ENCODE measurements around the gene ASCC3.

GRCh38 chr6:100458841-100459591 lies 422.1 kb downstream of the ASCC3 start:
- no peak for TF ChIP-seq CTCF (conservative IDR thresholded peaks at IDR 0.05; ENCODE audit: low read length)
- TF ChIP-seq EZH2phosphoT487 (IDR thresholded peaks at IDR 0.05; ENCODE audit: borderline replicate concordance, low read depth, low read length), result no peak

All from OCI-LY7 (cell line).